ENCODE data around the gene USP37.

DNA sequence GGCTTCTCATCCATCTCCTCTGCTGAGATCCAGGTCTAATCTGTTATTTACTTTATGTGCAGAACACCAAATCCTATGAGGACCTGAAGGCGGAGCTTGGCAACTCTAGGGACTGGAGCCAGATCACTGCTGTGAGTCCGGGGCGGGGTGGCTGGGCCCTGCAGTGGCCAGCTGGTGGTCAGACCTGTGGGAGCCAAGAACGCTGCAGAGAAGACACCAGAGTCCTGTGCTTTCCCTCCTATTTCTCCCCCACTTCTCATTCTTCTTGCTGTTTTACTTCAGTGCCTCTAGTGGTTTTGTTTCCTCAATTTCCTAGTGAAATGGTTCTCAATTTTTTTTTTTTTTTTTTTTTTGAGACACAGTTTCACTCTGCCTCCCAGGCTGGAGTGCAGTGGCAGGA, 129.6 kb downstream of the USP37 start:
- TF ChIP-seq, protein P1, sequence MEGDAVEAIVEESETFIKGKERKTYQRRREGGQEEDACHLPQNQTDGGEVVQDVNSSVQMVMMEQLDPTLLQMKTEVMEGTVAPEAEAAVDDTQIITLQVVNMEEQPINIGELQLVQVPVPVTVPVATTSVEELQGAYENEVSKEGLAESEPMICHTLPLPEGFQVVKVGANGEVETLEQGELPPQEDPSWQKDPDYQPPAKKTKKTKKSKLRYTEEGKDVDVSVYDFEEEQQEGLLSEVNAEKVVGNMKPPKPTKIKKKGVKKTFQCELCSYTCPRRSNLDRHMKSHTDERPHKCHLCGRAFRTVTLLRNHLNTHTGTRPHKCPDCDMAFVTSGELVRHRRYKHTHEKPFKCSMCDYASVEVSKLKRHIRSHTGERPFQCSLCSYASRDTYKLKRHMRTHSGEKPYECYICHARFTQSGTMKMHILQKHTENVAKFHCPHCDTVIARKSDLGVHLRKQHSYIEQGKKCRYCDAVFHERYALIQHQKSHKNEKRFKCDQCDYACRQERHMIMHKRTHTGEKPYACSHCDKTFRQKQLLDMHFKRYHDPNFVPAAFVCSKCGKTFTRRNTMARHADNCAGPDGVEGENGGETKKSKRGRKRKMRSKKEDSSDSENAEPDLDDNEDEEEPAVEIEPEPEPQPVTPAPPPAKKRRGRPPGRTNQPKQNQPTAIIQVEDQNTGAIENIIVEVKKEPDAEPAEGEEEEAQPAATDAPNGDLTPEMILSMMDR (IDR thresholded peaks at IDR 0.05): no peak
- no peak for TF ChIP-seq POLR2AphosphoS5 (IDR thresholded peaks at IDR 0.05)

Measured in breast epithelium (tissue), 3 donors.